GM18519 (cell line): ENCODE results near the gene TNRC6B.

Source experiments
- ATAC-seq: cut with Tn5 transposase; IDR thresholded peaks from one replicate; pipeline ENCODE4 v1.9.1; 2021; ENCODE audit warnings: mild to moderate bottlenecking, moderate library complexity; ENCODE audit not compliant: unreplicated experiment, low FRiP score

TNRC6B gene

GRCh38 chr22:40322021-40322420 lies 144.3 kb downstream of the TNRC6B start:
- ATAC-seq = no peak

GRCh38 chr22:40322818-40323447 lies 145.2 kb downstream of the TNRC6B start:
- ATAC-seq = no peak

DNA sequence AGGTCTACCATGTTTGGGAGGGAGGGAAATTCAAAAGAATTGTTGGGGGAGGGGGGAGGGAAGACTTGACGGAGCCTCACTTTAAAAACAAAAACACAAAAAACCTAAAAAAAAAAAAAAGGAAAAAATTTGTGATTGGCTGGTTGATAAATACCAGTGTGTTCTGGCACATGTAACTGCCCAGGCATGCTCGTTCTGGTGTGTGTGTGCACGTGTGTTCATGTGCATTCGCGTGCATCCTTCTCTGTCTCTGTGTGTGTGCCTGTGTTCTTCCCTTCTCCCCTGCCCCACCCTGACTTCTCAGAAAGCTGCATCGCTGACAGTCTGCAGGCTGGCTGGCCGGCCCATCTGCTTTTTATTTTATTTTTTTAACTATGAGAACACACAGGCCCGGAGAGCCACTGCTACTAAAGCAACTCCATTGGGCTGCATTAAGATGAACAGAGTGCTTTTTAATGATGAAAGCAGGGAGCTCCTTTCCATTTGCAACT lies 146.0 kb downstream of the TNRC6B start:
- ATAC-seq = no peak

GRCh38 chr22:40324468-40325305 lies 147.0 kb downstream of the TNRC6B start:
- no peak for ATAC-seq

- no peak for ATAC-seq
These were observed 147.6 kb downstream of the TNRC6B start for GRCh38 chr22:40325315-40325714.

DNA sequence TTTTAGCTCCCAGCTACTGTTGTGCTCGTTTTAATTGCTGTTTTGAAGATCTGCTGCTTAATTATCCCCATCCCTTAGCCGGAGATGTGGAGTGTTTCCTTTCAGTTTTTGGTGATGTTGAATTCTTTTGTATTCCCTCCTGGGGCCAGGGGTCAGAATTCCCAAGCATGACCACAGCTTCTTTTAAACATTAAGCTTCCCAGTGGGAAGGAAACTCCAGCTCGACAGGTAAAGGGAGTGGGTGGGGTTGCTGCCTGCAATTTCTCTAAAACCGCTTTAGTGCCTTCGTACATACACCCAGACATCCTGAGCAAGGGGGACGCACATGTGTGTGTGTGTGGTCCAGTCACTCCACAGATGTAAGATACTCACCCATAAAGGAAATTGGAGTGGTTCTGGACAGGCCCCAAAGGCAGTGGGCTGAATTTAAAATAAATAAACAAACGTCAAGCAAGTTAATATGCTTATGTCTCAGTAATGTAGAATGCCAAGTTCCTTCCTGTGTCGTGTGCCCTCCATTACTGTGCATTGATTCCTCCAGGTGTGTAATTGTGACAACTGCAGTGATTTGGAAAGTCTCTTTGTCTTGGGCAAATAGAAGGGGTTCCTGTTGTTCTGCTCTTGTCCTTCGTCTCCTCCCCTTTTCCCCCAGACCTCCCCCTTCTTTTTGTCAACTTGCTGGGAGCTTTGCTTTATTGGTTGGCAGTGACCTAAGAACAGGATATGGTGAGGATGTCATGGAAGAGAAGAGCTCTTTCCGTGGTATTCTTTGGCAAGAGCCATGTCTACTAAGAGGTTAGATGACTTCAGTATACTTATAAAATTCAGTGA lies 149.4 kb downstream of the TNRC6B start:
- ATAC-seq = no peak

- ATAC-seq = no peak
These were observed 151.1 kb downstream of the TNRC6B start for GRCh38 chr22:40328546-40329456.

DNA sequence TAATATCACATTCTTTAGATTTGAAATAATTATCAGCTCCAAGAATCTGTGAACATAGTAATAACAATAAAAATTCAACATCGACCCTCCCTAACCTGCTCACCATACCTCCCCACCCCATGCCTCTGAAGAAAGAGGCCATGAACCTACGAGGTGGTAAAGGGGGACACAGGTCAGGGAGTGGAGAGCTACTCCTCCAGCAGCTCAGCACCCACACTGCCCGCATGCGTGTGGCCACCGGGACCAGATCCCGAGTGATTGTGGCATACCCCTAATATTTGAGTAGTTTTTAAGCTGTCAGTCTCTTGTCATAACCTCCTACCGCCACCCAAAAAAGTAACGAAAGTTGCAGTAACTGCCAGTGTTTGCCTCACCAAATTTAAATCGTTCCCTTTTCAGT lies 151.7 kb downstream of the TNRC6B start:
- ATAC-seq = no peak

- ATAC-seq = no peak
These were observed 152.4 kb downstream of the TNRC6B start for GRCh38 chr22:40330086-40330485.

GRCh38 chr22:40330615-40331014 lies 152.9 kb downstream of the TNRC6B start:
- no peak for ATAC-seq

DNA sequence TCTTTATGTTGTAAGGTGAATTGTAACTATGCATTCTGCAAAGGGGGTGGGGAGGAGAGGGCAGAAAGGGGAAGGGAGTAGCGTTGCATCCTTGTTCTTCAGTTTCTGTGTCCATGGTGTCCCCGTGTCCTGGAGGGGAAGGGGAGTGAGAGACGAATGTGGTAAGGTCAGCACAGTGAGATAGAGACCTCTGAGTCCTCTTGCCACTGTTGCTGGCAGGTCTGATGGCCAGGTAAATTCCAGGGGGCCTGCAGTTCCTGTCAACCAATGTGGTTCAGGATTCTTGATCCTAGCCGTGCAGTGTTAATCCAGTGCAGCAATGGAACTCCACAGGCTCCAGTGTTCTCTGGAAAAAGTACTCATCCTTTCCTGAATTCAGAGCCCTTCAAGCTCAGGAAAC lies 154.0 kb downstream of the TNRC6B start:
- no peak for ATAC-seq

GRCh38 chr22:40332319-40332781 lies 154.6 kb downstream of the TNRC6B start:
- ATAC-seq = no peak

DNA sequence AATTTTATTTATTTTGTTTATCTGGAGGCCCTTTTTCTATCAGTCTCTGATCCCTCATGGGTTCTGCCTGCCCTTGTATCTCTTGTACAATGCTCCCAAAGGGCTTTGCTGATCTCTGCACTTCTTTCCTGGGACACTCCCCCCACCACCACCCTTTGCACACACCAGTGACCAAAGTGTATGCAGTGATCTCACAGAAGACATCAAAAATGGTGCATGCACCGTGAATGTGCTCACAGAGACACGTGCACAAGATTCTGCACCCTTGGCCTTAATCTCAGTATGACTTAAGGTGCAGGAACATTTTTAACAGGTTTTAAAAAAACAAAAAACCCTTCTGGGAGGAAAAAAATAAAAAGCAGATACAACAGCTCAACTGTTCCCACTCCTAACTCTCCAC lies 156.3 kb downstream of the TNRC6B start:
- ATAC-seq = no peak

- ATAC-seq = no peak
These were observed 157.2 kb downstream of the TNRC6B start for GRCh38 chr22:40334899-40335298.

DNA sequence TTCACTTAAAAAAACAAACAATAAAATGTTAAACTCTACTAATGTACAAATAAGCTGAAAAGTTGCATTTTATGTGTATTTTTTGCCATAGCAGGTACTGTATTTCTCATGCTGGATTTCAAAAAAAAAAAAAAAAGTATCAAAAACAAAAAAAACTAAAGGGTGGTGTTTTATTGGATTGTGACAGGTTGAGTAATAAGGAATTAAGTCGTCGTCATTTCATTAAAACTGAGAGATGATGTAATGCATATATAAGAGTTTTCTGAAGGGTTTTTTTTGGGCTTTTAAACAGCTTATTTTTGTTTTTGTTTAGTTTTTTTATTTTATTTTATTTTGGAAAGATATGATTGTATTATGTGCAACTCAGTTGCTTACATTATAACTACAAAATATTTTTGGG lies 157.6 kb downstream of the TNRC6B start:
- no peak for ATAC-seq

DNA sequence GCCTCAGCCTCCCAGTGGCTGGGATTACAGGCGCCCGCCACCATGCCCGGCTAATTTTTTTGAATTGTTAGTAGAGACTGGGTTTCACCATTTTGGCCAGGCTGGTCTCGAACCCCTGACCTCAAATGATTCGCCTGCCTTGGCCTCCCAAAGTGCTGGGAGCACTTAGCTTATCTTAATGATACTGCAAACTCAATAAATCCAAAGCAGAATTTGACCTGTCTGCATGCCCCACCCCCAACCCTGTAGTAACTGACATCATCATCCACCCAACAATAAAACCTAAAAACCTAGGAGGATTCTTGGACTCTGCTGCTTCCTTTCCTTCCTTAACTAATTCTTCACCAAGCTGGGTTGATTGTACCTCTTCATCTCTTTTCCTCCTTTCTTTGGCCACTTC lies 162.3 kb downstream of the TNRC6B start:
- ATAC-seq = no peak

GRCh38 chr22:40341604-40342003 lies 163.9 kb downstream of the TNRC6B start:
- no peak for ATAC-seq

DNA sequence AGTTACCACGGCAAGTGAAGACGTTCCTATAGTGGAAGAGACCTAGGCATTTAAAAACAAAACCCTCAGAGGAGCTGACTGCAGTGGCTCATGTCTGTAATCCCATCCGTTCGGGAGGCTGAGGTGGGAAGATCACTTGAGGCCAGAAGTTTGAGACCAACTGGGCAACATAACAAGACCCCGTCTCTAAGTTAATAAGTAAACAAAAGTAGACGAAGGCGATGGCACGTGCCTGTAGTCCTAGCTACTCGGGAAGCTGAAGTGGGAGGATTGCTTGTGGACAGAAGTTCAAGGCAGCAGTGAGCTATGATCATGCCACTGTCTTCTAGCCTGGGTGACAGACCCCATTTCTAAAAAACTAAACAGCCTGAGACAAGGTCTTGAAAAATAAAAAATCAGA lies 164.8 kb downstream of the TNRC6B start:
- no peak for ATAC-seq

DNA sequence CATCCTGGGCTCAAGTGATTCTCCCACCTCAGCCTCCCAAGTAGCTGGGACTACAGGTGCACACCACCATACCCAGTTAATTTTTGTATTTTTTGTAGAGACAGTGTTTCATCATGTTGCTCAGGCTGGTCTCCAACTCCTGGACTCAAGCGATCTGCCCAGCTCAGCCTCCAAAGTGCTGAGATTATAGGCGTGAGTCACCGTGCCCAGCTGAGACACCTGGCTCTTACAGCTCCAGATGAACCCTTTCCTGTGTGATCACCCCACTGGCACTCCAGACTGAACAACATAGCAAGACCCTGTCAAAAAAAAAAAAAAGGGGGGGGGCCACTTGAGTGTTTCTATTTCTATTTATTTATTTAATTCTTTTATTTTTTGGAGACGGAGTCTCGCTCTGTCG lies 167.5 kb downstream of the TNRC6B start:
- ATAC-seq = no peak

DNA sequence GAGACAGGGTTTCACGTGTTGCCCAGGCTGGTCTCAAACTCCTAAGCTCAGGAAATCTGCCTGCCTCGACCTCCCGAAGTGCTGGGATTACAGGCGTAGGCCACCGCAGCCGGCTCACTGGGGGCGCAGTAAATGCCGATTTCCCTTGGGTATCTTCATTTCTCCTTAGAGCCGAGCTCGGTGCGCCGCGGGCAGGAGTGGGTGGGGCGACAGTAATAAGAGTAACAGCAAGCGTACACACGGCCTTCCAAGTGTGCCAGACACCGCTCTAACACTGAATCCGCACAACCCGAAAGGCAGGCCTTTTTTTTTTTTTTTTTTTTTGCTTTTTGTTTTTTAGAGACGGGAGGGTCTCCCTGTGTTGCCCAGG lies 168.1 kb downstream of the TNRC6B start:
- no peak for ATAC-seq
